ENCODE results near the gene EMC8. TPM values are rescaled to one million over a fixed set of nuclear protein-coding genes. Genes with fewer than 3 reads are reported as not detected.

Gene EMC8
- total RNA-seq, 2 donors from 2014 or later: 60.1 to 67.6 TPM

GRCh38 chr16:85834741-85835140 is 35.4 kb upstream of the EMC8 start:
- no peak for DNase-seq
- Mint-ChIP-seq H3K27me3 (ENCODE audit: insufficient read depth) (peaks cover 11% of the 10 kb centered on the region), H3K4me1 (no peaks in the 10 kb centered on the region), H3K36me3 (ENCODE audit: low read depth) (no peaks in the 10 kb centered on the region), H3K27ac (no peak overlapping the region), H3K9me3 (peaks cover 23% of the 10 kb centered on the region), H3K4me3 (no peak overlapping the region)
- WGBS, 2 experiments (ENCODE audit: insufficient coverage in 1 of 2, insufficient read length in 1 of 2): 81 to 89% methylated on average over 3 to 5 of the region's 5 CpGs
- no peaks in the 10 kb centered on the region for H3K9me3 ChIP-seq (ENCODE audit: control insufficient read depth, low read length)
- no peak overlapping the region for H3K9ac ChIP-seq (ENCODE audit: extremely low read depth, low read length, poor library complexity, severe bottlenecking)
- H3K36me3 ChIP-seq (ENCODE audit: control insufficient read depth, insufficient read depth, low read length): no peaks in the 10 kb centered on the region
- no peak overlapping the region for H3K27ac ChIP-seq (ENCODE audit: low read depth, low read length)
- no peak for TF ChIP-seq CTCF (conservative IDR thresholded peaks at IDR 0.05)
- no peak overlapping the region for H3K4me3 ChIP-seq (ENCODE audit: low read length)
- H3K4me1 ChIP-seq (ENCODE audit: control insufficient read depth, insufficient read depth, low read length): no peaks in the 10 kb centered on the region
- peaks cover 7% of the 10 kb centered on the region for H3K27me3 ChIP-seq (ENCODE audit: control insufficient read depth, insufficient read depth, low read length, poor library complexity, severe bottlenecking)

DNA sequence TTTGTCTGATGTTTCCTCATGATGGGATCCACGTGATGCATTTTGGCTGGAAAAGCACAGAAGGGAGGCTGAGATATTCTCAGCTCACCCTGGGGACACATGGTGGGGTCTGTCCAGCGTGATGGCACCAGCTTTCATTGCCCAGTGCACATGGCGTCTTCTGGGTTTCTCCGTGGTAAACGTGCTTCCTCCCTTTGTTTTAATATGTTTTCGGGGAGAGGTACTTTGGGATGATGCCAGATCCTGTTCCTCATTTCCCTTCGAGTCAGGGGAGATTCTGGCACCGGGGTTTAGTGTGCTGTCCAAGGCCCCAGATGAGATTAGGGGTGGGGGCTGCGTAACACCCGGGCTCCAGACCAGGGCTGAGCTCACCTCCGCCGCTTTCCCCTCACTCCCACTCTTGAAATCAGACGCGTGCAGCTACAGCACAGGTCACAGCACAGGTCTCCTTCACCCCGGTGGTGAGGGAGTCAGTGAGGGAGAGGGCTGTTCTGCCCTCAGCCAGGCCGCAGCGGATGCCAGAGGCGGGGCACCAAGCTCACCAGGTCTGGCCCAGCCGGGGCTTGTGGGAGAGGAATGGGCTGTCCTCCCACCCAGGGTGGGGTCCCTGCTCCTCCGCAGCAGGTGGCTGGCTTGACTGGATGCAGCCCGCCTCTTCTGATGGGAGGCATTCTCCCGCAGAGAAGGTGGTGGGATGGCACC is 34.0 kb upstream of the EMC8 start:
- Histone ChIP-seq H3K27ac (ENCODE audit: low read depth, low read length) (no peak overlapping the region), H3K36me3 (ENCODE audit: control insufficient read depth, insufficient read depth, low read length) (no peaks in the 10 kb centered on the region), H3K27me3 (ENCODE audit: control insufficient read depth, insufficient read depth, low read length, poor library complexity, severe bottlenecking) (peaks cover 7% of the 10 kb centered on the region), H3K4me1 (ENCODE audit: control insufficient read depth, insufficient read depth, low read length) (no peaks in the 10 kb centered on the region), H3K9me3 (ENCODE audit: control insufficient read depth, low read length) (no peaks in the 10 kb centered on the region), H3K4me3 (ENCODE audit: low read length) (no peak overlapping the region), H3K9ac (ENCODE audit: extremely low read depth, low read length, poor library complexity, severe bottlenecking) (no peak overlapping the region)
- DNase-seq: no peak
- Mint-ChIP-seq H3K36me3 (ENCODE audit: low read depth) (no peaks in the 10 kb centered on the region), H3K27ac (no peak overlapping the region), H3K9me3 (peaks cover 23% of the 10 kb centered on the region), H3K4me1 (no peaks in the 10 kb centered on the region), H3K4me3 (no peak overlapping the region), H3K27me3 (ENCODE audit: insufficient read depth) (peaks cover 11% of the 10 kb centered on the region)
- 92 to 94% methylated on average over 6 to 22 of the region's 22 CpGs for WGBS, 2 experiments (ENCODE audit: insufficient coverage in 1 of 2, insufficient read length in 1 of 2)
- no peak for TF ChIP-seq CTCF (conservative IDR thresholded peaks at IDR 0.05)

DNA sequence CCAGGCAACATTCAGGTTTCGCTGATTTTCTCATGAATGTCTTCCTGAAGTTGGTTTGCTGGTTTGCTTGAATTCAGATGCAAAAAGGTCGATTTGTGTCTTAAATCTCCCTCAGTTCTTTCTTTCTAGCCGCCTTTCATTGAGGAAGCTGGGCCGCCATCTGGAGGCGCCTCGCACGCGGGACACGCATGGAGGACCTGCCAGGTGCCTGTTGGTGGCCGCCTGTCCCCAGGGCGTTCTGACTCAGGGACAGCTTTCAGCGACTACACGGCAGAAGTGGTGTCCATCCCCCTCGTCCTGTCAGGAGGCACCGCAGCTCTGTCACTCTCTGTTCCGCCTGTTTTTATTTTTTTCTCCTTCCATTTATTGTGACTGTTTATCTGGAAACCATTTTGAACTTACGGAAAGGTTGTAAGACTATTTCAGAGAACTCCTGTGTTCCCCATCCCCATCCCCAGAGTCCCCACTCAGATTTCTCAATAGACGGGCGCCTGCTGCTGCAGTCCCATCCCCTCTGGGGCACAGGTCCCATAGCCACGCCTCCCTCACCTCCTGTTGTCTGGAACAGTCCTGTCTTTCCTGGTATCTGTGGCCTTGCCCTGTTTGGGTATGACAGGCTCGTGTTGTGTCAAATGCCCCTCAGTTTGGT is 33.4 kb upstream of the EMC8 start:
- H3K4me1 ChIP-seq (ENCODE audit: control insufficient read depth, insufficient read depth, low read length): no peaks in the 10 kb centered on the region
- no peak overlapping the region for H3K27ac ChIP-seq (ENCODE audit: low read depth, low read length)
- no peak for DNase-seq
- H3K9ac ChIP-seq (ENCODE audit: extremely low read depth, low read length, poor library complexity, severe bottlenecking): no peak overlapping the region
- Mint-ChIP-seq H3K36me3 (ENCODE audit: low read depth) (no peaks in the 10 kb centered on the region), H3K4me3 (no peak overlapping the region), H3K9me3 (peaks cover 23% of the 10 kb centered on the region), H3K4me1 (no peaks in the 10 kb centered on the region), H3K27ac (no peak overlapping the region), H3K27me3 (ENCODE audit: insufficient read depth) (peaks cover 11% of the 10 kb centered on the region)
- no peak overlapping the region for H3K4me3 ChIP-seq (ENCODE audit: low read length)
- peaks cover 7% of the 10 kb centered on the region for H3K27me3 ChIP-seq (ENCODE audit: control insufficient read depth, insufficient read depth, low read length, poor library complexity, severe bottlenecking)
- TF ChIP-seq CTCF (conservative IDR thresholded peaks at IDR 0.05): no peak
- H3K36me3 ChIP-seq (ENCODE audit: control insufficient read depth, insufficient read depth, low read length): no peaks in the 10 kb centered on the region
- no peaks in the 10 kb centered on the region for H3K9me3 ChIP-seq (ENCODE audit: control insufficient read depth, low read length)
- 77 to 83% methylated on average over 16 to 21 of the region's 21 CpGs for WGBS, 2 experiments (ENCODE audit: insufficient coverage in 1 of 2, insufficient read length in 1 of 2)

Measured in endodermal cell (in vitro differentiated cells).